CD8-positive, alpha-beta memory T cell (primary cell): Measurements from ENCODE around the gene LCP1. TPM values are rescaled to one million over a fixed set of nuclear protein-coding genes. Genes with fewer than 3 reads are reported as not detected.

Source experiments
- CTCF ChIA-PET: fragments of 350-600 bp; sonication (Branson Sonifier 250); formaldehyde crosslinking; loops from one replicate; lab custom pipeline; 2021; ENCODE audit warnings: antibody characterized with exemption; lab: Charles Lee
- POLR2A ChIA-PET: fragments of 350-600 bp; sonication (Branson Sonifier 250); formaldehyde crosslinking; loops from one replicate; lab custom pipeline; 2021; ENCODE audit warnings: antibody characterized with exemption; lab: Charles Lee
- DNase-seq, 5 donors: peaks; one replicate each; pipeline versions ENCODE4 v3.0.0 to v3.0.0-alpha.2; 2020 to 2022; ENCODE audit warnings: mixed read lengths in 1 of 5
- H3K27ac ChIP-seq: one replicate; pipeline ENCODE4 v1.7.0; 2013; ENCODE audit warnings: low read depth, mild to moderate bottlenecking, low read length, moderate library complexity
- H3K27me3 ChIP-seq: 2 replicates; pipeline ENCODE4 v1.7.0; 2013; ENCODE audit warnings: low read length, mild to moderate bottlenecking; ENCODE audit not compliant: insufficient read depth, poor library complexity, severe bottlenecking
- H3K36me3 ChIP-seq: 2 replicates; pipeline ENCODE4 v1.7.0; 2013; ENCODE audit warnings: mild to moderate bottlenecking, low read length, moderate library complexity; ENCODE audit not compliant: insufficient read depth
- H3K4me1 ChIP-seq: 2 replicates; pipeline ENCODE4 v1.7.0; 2013; ENCODE audit warnings: mild to moderate bottlenecking, low read length, moderate library complexity; ENCODE audit not compliant: insufficient read depth
- H3K4me3 ChIP-seq: 2 replicates; pipeline ENCODE4 v1.7.0; 2013; ENCODE audit warnings: mild to moderate bottlenecking, low read length
- H3K9me3 ChIP-seq: 2 replicates; pipeline ENCODE4 v1.7.0; 2013; ENCODE audit warnings: mild to moderate bottlenecking, low read length
- H3K27ac Mint-ChIP-seq, 8 donors: one replicate each; pipeline ENCODE4 v1.8.0; 2020 to 2021; ENCODE audit warnings: mixed read lengths in 8 of 8, mild to moderate bottlenecking in 6 of 8, inconsistent platforms in 3 of 8, moderate library complexity in 3 of 8
- H3K27me3 Mint-ChIP-seq, 2 donors: one replicate each; pipeline ENCODE4 v1.8.0; 2020 to 2021; ENCODE audit warnings: mixed read lengths in 2 of 2, mild to moderate bottlenecking in 1 of 2, moderate library complexity in 1 of 2
- H3K36me3 Mint-ChIP-seq, 3 donors: one replicate each; pipeline ENCODE4 v1.8.0; 2020 to 2021; ENCODE audit warnings: mixed read lengths in 3 of 3, inconsistent platforms in 1 of 3, mild to moderate bottlenecking in 1 of 3
- H3K4me1 Mint-ChIP-seq, 3 donors: one replicate each; pipeline ENCODE4 v1.8.0; 2020 to 2021; ENCODE audit warnings: mixed read lengths in 3 of 3, inconsistent platforms in 1 of 3, mild to moderate bottlenecking in 1 of 3
- H3K4me3 Mint-ChIP-seq, 7 donors: one replicate each; pipeline ENCODE4 v1.8.0; 2020 to 2021; ENCODE audit warnings: mixed read lengths in 7 of 7, mild to moderate bottlenecking in 6 of 7, moderate library complexity in 4 of 7, inconsistent platforms in 2 of 7
- H3K9me3 Mint-ChIP-seq, 5 donors: one replicate each; pipeline ENCODE4 v1.8.0; 2020 to 2022; ENCODE audit warnings: mixed read lengths in 5 of 5, mild to moderate bottlenecking in 3 of 5, moderate library complexity in 2 of 5, inconsistent platforms in 1 of 5
- polyA plus RNA-seq: library from polyadenylated mRNA; unstranded; fragments of 300-500 nt; fragmentation: Illumina TruSeq; gene quantifications from one replicate; pipeline ENCODE4 v1.2.3, GENCODE V29; 2021
- total RNA-seq, 2 experiments: library from RNA; stranded (reverse); gene quantifications; one replicate each; pipeline ENCODE4 v1.2.3, GENCODE V29; 2021

The LCP1 gene
- total and polyA plus RNA-seq, 3 experiments from 2014 or later, result 838 to 1,545 (median 869) TPM

GRCh38 chr13:46076827-46077226 lies 105.2 kb downstream of the LCP1 start:
- Histone ChIP-seq H3K27ac (no peak overlapping the region), H3K36me3 (no peaks in the 10 kb centered on the region), H3K4me1 (peaks cover 8% of the 10 kb centered on the region), H3K9me3 (no peaks in the 10 kb centered on the region), H3K4me3 (no peak overlapping the region), H3K27me3 (no peaks in the 10 kb centered on the region)
- H3K4me3 Mint-ChIP-seq, result no peak overlapping the region
- H3K36me3 Mint-ChIP-seq, result no peaks in the 10 kb centered on the region
- H3K27me3 Mint-ChIP-seq, result peaks cover 0 to 2% of the 10 kb centered on the region in 2 donors
- ChIA-PET POLR2A (no interaction called here), CTCF (no interaction called here)
- no peak overlapping the region for H3K27ac Mint-ChIP-seq
- no peak for DNase-seq
- peaks cover 12 to 17% (median 16%) of the 10 kb centered on the region in 3 donors for H3K4me1 Mint-ChIP-seq
- no peaks in the 10 kb centered on the region for H3K9me3 Mint-ChIP-seq

Other genes with a start within 250 kb of the LCP1 start
- 10 to 100 TPM; 45.1 to 49.4 TPM for gene ZC3H13, start 129.4 kb downstream of the LCP1 start, total RNA-seq
- gene ZC3H13, start 129.4 kb downstream of the LCP1 start, polyA plus RNA-seq, result 62.4 TPM
- gene CPB2, start 77.1 kb downstream of the LCP1 start, total RNA-seq, result not detected
- not detected for gene CPB2, start 77.1 kb downstream of the LCP1 start, polyA plus RNA-seq
- under 1 TPM; 0.55 TPM for gene LRRC63, start 29.8 kb upstream of the LCP1 start, total RNA-seq
- gene LRRC63, start 29.8 kb upstream of the LCP1 start, polyA plus RNA-seq, result not detected
- not detected for gene RUBCNL, start 205.1 kb upstream of the LCP1 start, total RNA-seq
- gene RUBCNL, start 205.1 kb upstream of the LCP1 start, polyA plus RNA-seq, result not detected